IPS-15b (cell line): ENCODE data around the gene DPT.
"Not testable (repeated sequence)": the region's sequence is repeated elsewhere in the genome, so short reads cannot be mapped to it uniquely, and the experiment has no call there.

Source experiments
- H3K27me3 ChIP-seq: one replicate; pipeline ENCODE4 v1.6.1; 2013; ENCODE audit warnings: low read length; ENCODE audit not compliant: control insufficient read depth, insufficient read depth
- H3K36me3 ChIP-seq: one replicate; pipeline ENCODE4 v1.6.1; 2013; ENCODE audit warnings: low read length; ENCODE audit not compliant: control insufficient read depth, insufficient read depth
- H3K4me1 ChIP-seq: one replicate; pipeline ENCODE4 v1.6.1; 2013; ENCODE audit warnings: mild to moderate bottlenecking, low read length; ENCODE audit not compliant: control insufficient read depth, insufficient read depth
- H3K4me3 ChIP-seq: one replicate; pipeline ENCODE4 v1.5.1; 2013; ENCODE audit warnings: low read depth, low read length
- H3K9ac ChIP-seq: one replicate; pipeline ENCODE4 v1.6.1; 2013; ENCODE audit warnings: low read depth, mild to moderate bottlenecking, low read length
- H3K9me3 ChIP-seq: one replicate; pipeline ENCODE4 v1.6.1; 2013; ENCODE audit warnings: mild to moderate bottlenecking, low read length; ENCODE audit not compliant: control insufficient read depth, insufficient read depth

Gene DPT

DNA sequence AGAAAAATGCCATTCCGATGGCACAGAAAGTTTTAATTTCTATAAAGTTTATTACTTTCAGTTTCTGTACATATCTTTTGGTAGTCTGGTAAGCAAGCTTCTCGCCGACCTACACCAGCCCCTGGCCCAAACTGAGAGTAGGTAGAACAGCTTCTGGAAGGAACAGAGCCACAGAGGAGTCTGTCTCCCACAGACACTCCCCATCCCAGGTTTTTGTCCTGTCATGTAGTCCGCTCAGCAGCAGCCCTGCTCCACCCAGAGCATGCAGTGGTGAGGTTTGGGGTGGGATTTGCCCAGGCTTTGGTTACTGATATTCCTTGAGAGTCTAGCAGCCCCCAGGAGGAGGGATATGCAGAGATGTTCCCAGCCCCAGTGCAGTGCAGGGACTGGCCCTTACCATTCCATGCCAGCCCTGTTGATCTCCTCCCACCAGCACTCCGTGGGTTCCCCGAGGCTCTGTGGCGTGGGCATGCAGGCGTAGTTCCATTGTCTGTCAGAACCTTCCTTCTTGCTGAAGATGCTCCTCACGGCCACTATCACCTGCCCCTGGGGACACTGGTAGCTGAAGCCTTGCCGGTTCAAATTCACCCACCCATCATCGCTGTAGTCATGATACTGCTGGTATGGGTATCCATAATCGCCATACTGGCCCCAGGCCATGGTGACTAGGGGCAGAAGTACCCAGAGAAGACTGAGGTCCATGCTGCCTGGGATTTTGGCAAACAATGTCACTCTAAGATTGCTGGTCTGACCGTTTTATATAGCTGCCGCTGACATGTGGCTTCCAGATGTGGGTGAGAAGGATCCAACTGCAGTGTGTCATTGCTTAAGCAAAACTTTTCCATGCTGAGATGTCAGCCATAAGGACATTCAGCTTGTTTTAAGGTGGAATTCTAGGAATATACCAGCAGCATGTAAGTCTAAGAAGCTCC, at the start of gene DPT:
Gene DPT, minus strand, starts transcription at position 734 of the 932 bp plus-strand sequence. Its CDS starts 32 bp downstream, at position 702.
- Histone ChIP-seq H3K4me3 (no peak within 1 kb of the TSS), H3K27me3 (no peaks in the 10 kb centered on the region), H3K9ac (no peak within 1 kb of the TSS)

DNA sequence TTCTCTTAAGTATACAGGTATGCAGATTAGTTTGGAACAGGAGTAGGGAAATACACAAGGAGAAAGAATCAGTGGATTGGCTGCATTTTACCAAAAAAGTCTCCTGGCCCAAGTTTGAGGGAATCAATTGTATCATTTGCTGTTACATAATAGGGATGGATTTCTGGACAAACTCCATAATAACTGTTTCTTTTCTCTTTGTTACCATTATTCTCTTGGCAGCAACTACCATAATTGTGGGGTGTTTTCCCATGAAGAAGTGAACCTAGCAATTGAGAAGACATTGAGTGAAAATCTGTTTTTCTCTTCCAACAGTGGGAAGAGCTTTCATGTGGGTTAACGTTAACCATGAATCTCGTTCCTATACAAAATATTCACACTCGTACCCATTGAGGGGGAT, 46.4 kb upstream of the DPT start:
- Histone ChIP-seq H3K9ac (no peak overlapping the region), H3K27me3 (no peaks in the 10 kb centered on the region), H3K9me3 (no peaks in the 10 kb centered on the region), H3K4me3 (no peak overlapping the region), H3K4me1 (no peaks in the 10 kb centered on the region), H3K36me3 (no peaks in the 10 kb centered on the region)

More for the DNA sequence above, at the start of gene DPT:
- H3K4me1 ChIP-seq = no peaks in the 10 kb centered on the region
- no peaks in the 10 kb centered on the region for H3K9me3 ChIP-seq
- no peaks in the 10 kb centered on the region for H3K36me3 ChIP-seq

DNA sequence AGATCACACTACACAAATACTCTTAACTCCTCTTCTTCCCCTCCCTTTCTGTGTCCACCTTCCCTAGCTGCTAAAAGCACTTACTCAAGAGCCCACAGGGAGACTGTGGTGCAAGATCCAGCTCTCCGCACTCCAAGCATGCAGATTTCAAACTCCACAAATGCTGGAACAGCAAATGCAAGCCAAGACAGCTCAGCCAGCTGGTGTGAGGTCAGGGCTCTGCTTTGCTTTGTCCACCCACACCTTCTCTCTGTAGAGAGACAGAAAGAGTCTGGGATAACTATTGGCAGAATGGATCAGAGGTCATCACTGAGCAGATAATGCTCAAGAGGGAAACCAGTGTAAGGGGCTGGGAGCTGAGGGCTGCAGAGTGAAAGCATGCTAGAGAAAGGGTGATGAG, 45.2 kb upstream of the DPT start:
- Histone ChIP-seq H3K9ac (no peak overlapping the region), H3K4me1 (no peaks in the 10 kb centered on the region), H3K9me3 (no peaks in the 10 kb centered on the region), H3K36me3 (no peaks in the 10 kb centered on the region), H3K4me3 (no peak overlapping the region), H3K27me3 (no peaks in the 10 kb centered on the region)

DNA sequence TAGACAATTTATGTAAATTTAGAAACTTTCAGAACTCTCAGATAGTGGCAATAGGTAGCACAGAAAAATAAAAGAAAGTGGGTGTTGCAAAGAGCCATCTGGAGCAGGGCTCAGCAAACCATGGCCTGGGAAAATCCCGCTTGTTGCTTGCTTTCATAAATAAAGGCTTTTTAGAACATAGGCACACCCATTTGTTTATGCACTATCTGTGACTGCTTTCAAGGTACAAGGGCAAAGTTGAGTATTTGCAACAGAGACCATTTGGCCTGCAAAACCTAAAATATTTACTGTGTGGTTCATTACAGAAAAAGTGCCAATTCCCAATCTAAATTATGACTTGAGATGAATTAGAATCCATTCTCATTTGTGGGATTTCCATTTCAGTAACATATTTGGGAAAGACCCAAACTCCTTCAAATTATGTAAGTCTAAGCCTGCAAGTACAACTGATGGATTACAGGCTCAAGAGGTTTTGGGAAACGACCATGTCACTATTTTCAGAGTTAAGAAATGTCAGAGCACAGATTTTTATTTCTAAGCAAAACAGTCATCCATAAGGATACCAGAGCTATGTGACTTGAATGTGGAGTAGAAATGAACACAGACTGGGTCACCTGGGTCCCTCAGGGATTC, 43.5 kb upstream of the DPT start:
- Histone ChIP-seq H3K36me3 (no peaks in the 10 kb centered on the region), H3K27me3 (no peaks in the 10 kb centered on the region), H3K9ac (no peak overlapping the region), H3K4me3 (no peak overlapping the region), H3K9me3 (no peaks in the 10 kb centered on the region), H3K4me1 (no peaks in the 10 kb centered on the region)

DNA sequence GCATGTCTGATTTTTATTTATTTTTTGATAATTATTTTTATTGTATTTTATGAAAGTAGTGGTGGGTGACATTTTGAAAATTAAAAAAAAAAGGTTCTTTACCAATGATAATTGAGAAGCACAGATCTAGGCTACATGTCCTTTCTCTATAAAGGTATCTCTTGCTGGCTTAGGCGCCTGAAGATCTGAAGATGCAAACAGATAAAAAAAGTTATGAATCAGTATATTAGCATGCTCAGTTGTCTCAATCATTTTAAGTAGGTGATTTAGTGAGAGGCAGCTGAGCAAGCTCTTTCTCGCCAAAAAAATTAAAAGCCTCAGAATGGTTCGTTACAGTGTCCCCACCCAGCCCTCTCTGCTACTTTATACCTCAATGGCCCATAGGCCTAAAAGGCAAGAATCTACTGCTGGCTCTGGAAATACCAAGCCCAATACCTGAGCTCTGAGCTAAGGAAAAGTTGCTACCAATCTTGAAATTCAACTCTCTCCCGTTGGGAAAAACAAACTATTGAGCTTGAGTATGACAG, 42.2 kb upstream of the DPT start:
- H3K9ac ChIP-seq = no peak overlapping the region
- H3K36me3 ChIP-seq = no peaks in the 10 kb centered on the region
- H3K27me3 ChIP-seq = no peaks in the 10 kb centered on the region
- no peak overlapping the region for H3K4me3 ChIP-seq
- H3K4me1 ChIP-seq = no peaks in the 10 kb centered on the region
- no peaks in the 10 kb centered on the region for H3K9me3 ChIP-seq

DNA sequence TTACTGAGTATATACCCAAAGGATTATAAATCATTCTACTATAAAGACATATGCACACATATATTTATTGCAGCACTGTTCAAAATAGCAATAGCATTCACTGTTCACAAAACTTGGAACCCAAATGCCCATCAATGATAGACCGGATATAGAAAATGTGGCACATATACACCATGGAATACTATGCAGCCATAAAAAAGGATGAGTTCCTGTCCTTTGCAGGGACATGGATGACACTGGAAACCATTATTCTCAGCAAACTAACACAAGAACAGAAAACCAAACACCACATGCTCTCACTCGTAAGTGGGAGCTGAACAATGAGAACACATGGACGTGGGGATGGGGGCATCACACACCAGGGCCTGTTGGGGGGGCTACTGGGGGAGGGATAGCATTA, 40.9 kb upstream of the DPT start:
- H3K9me3 ChIP-seq, H3K4me1 ChIP-seq, H3K36me3 ChIP-seq, H3K9ac ChIP-seq, H3K27me3 ChIP-seq, H3K4me3 ChIP-seq: not testable (repeated sequence)

DNA sequence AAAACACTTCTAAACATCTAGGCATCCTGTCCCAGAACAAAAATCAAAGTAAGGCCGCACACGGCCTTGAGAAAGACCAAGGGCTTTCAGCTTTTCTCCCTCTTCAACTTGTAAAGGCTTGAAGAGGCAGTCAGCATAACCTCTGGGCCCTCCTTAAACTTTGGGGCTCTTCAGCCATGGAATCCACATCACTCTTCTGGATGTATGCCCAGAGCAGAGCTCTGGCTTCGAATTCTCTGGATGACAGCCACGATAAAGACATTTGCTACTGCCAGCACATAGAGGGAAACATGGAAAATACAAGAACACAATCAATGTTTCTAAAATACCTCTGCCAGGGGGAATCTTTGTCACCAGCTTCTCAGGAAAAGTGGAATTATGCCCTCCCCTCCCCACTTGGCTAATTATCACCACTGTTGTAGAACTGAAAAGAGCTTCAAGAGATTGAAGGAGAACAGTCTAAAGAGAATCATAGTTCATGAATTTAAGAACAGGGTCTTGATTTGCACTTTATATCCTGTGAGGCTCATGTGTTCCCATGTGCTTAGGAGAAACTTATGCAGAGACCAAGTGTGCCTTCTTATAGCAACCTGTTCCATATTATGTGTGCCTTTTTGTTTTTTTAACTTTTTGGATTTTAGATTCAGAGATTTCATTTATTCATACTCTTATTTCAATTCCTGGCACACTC, 39.0 kb upstream of the DPT start:
- Histone ChIP-seq H3K36me3 (no peaks in the 10 kb centered on the region), H3K9ac (no peak overlapping the region), H3K27me3 (no peaks in the 10 kb centered on the region), H3K4me1 (no peaks in the 10 kb centered on the region), H3K4me3 (no peak overlapping the region), H3K9me3 (no peaks in the 10 kb centered on the region)

DNA sequence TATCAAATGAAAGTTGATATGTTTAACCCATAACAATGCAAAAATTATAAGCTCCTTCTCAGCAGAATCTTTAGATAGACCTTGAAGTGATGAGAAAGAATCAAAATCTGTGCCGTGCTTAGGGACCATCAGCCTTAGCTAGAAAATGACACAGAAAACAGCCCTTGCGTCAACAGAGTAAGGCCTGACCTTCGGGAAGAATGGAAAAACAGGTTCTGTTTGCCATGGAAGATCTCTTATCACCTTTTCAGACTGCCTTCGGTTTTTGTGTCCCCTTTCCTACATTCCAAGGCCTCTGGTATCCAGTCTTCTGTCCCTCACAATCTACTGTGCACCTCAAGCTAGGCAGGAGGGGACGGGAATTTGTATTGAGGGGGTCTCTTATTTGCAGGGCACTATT, 37.6 kb upstream of the DPT start:
- Histone ChIP-seq H3K36me3 (no peaks in the 10 kb centered on the region), H3K9ac (no peak overlapping the region), H3K9me3 (no peaks in the 10 kb centered on the region), H3K4me3 (no peak overlapping the region), H3K27me3 (no peaks in the 10 kb centered on the region), H3K4me1 (no peaks in the 10 kb centered on the region)

DNA sequence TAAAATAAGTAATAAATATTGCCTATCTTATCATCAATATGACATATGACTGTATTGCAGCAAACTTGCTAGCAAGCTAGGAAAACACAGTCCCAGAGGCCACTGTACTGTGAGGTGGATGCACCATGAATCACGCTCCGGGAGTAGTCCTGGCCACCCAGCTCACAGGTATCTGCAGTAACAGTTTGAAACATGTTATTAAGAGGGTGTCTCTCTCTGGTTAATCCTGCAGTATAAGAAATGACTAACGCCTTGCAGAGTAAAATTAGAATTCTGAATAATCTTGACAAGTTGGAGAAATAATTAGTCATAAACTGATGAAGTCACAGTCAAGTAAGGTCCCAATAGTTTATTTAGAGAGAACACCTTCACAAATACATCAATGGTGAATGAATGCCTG, 34.0 kb upstream of the DPT start:
- H3K9me3 ChIP-seq = no peaks in the 10 kb centered on the region
- H3K36me3 ChIP-seq = no peaks in the 10 kb centered on the region
- no peak overlapping the region for H3K9ac ChIP-seq
- H3K4me1 ChIP-seq = no peaks in the 10 kb centered on the region
- no peaks in the 10 kb centered on the region for H3K27me3 ChIP-seq
- H3K4me3 ChIP-seq = no peak overlapping the region

DNA sequence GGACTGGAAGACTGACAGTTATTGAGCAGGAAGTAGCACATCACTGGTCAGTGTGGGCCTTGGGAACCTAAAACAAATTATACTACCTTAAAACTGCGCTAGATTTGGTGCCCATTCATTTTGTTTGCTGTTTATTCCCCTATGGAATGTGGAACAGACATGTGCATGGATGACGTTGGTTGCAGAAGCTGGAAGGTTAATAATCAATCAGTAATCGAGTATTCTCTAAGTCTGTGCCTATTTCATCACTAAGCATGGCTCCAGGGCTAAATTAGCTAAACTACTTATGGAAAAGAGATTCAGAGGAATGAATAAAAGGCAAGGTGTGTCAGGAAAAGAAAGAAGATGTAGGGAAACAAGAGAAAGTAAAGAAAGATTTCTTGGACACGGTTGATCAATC, 33.5 kb upstream of the DPT start:
- H3K27me3 ChIP-seq = no peaks in the 10 kb centered on the region
- no peaks in the 10 kb centered on the region for H3K36me3 ChIP-seq
- H3K9ac ChIP-seq = no peak overlapping the region
- H3K4me3 ChIP-seq = no peak overlapping the region
- no peaks in the 10 kb centered on the region for H3K9me3 ChIP-seq
- H3K4me1 ChIP-seq = no peaks in the 10 kb centered on the region

DNA sequence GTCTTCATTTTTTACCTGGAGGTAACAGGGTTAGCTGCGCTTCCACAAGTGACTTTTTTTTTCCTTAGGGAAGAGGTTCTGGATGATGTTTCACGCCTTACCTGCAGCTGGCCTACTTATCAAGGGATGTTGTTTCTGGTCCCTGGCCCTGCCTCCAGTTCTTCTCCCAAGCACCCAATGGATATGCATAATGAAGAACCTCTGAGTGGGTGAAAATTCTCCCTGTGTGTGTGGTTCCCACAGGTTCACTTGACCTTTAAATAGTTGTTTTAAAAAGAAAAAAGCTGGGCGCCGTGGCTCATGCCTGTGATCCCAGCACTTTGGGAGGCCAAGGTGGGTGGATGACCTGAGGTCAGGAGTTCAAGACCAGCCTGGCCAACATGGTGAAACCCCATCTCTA, 31.8 kb upstream of the DPT start:
- Histone ChIP-seq H3K27me3 (no peaks in the 10 kb centered on the region), H3K9me3 (no peaks in the 10 kb centered on the region)

More for the DNA sequence above, 31.8 kb upstream of the DPT start:
- H3K4me3 ChIP-seq = no peak overlapping the region
- no peak overlapping the region for H3K9ac ChIP-seq
- no peaks in the 10 kb centered on the region for H3K4me1 ChIP-seq
- H3K36me3 ChIP-seq = no peaks in the 10 kb centered on the region
